ENCODE data around the gene CYYR1.
"Not testable (repeated sequence)": the region's sequence is repeated elsewhere in the genome, so short reads cannot be mapped to it uniquely, and the experiment has no call there.

CYYR1 gene

DNA sequence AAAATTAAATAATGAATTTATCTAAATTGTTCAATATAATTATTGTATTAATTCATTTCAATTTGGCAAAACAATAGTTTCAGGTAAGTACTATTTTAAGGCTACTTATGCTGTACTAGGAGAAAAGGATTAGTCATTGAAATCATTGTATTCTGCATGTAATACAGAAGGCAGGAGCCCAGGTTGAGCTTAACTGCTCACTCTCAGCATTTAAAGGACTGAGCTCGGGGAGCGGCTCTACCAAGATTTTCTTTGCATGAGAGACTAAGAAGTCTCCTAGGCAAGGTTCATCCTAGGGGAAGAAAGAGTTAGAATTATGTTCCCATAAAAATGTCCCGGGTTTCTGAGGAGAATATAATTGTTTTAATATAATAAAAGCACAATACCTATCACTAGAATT is 112.5 kb downstream of the CYYR1 start:
- Histone ChIP-seq H3K36me3 (ENCODE audit: control insufficient read depth, insufficient read depth, low read length) (no peaks in the 10 kb centered on the region), H3K4me1 (ENCODE audit: control insufficient read depth, insufficient read depth, low read length) (no peaks in the 10 kb centered on the region), H3K9me3 (ENCODE audit: control insufficient read depth, insufficient read depth, low read depth, low read length) (no peaks in the 10 kb centered on the region), H3K4me3 (ENCODE audit: low read depth, low read length) (no peak overlapping the region), H3K9ac (ENCODE audit: low read length) (no peak overlapping the region), H3K27ac (ENCODE audit: low read depth, low read length) (no peak overlapping the region), H3K27me3 (ENCODE audit: control insufficient read depth, insufficient read depth, low read length) (no peaks in the 10 kb centered on the region)

- H3K27me3 ChIP-seq (ENCODE audit: control insufficient read depth, insufficient read depth, low read length); H3K4me3 ChIP-seq (ENCODE audit: low read depth, low read length); H3K27ac ChIP-seq (ENCODE audit: low read depth, low read length); H3K9ac ChIP-seq (ENCODE audit: low read length); H3K4me1 ChIP-seq (ENCODE audit: control insufficient read depth, insufficient read depth, low read length); H3K36me3 ChIP-seq (ENCODE audit: control insufficient read depth, insufficient read depth, low read length); H3K9me3 ChIP-seq (ENCODE audit: control insufficient read depth, insufficient read depth, low read depth, low read length): not testable (repeated sequence)
These were observed 114.2 kb downstream of the CYYR1 start for GRCh38 chr21:26458854-26459253.

DNA sequence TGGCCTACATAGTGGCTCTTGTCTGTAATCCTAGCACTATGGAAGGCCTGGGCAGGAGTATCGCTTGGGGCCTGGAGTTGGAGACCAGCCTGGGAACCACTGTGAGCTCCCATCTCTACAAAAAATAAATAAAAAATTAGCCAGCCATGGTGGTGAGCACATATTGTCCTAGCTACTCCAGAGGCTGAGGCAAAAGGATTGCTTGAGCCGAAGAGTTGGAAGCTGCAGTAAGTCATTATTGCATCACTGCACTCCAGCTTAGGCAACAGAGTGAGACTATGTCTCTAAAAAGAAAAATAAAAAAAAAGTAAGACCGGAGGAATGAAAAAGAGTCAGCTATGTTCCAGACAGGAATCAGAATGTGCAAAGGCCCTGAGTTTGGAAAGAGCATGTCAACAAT is 115.3 kb downstream of the CYYR1 start:
- no peaks in the 10 kb centered on the region for H3K9me3 ChIP-seq (ENCODE audit: control insufficient read depth, insufficient read depth, low read depth, low read length)
- H3K27me3 ChIP-seq (ENCODE audit: control insufficient read depth, insufficient read depth, low read length) = no peaks in the 10 kb centered on the region
- no peaks in the 10 kb centered on the region for H3K4me1 ChIP-seq (ENCODE audit: control insufficient read depth, insufficient read depth, low read length)

DNA sequence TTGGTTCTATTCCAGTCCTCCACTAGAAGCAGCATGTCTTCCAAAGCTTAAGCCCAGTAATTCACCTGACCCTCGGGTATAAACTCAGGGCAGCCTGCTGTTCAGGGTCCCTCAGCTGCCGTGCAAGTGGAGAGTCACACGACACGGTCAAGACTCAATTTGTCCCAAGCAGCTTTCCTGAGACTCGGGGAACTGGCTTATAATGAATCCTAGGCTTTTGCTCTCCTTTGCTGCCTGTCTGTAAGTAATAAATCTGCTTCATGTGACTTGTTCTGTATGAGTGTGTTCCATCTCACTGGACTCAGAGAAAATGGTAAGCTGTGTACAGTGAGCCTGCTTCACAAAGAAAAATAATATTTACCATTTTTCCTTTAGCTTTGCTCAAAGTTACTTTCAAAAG is 119.8 kb downstream of the CYYR1 start:
- no peaks in the 10 kb centered on the region for H3K36me3 ChIP-seq (ENCODE audit: control insufficient read depth, insufficient read depth, low read length)
- no peaks in the 10 kb centered on the region for H3K27me3 ChIP-seq (ENCODE audit: control insufficient read depth, insufficient read depth, low read length)
- no peak overlapping the region for H3K4me3 ChIP-seq (ENCODE audit: low read depth, low read length)
- H3K9me3 ChIP-seq (ENCODE audit: control insufficient read depth, insufficient read depth, low read depth, low read length) = no peaks in the 10 kb centered on the region
- H3K4me1 ChIP-seq (ENCODE audit: control insufficient read depth, insufficient read depth, low read length) = no peaks in the 10 kb centered on the region
- H3K9ac ChIP-seq (ENCODE audit: low read length) = no peak overlapping the region
- no peak overlapping the region for H3K27ac ChIP-seq (ENCODE audit: low read depth, low read length)

More for the DNA sequence above, 115.3 kb downstream of the CYYR1 start:
- no peak overlapping the region for H3K27ac ChIP-seq (ENCODE audit: low read depth, low read length)
- no peak overlapping the region for H3K9ac ChIP-seq (ENCODE audit: low read length)
- no peak overlapping the region for H3K4me3 ChIP-seq (ENCODE audit: low read depth, low read length)
- no peaks in the 10 kb centered on the region for H3K36me3 ChIP-seq (ENCODE audit: control insufficient read depth, insufficient read depth, low read length)

DNA sequence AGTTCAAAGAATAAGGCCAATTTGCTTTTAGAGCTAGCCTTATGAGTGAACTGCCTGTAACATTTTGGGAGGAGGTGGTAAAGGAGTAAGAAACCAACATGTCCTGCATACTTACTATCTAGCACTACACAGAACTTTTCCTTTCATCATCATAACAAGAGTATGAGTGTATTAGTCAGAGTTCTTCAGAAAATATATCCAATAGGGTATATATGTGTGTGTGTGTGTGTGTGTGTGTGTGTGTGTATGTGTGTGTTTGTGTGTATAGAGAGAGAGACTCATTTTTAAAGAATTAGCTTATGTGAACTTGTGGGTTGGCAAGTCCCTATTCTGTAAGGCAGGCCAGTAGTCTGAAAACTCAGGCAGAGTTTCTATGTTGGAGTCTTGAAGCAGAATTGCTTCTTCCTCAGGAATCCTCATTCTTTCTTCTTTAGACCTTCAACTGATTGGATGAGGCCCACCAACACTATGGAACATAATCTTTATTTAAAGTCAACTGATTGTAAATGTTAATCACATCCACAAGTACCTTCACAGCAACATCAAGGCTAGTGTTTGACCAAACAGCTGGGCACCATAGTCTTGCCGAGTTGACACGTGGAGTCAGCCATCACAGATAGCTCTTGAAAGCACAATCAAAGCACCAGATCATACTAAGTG is 121.9 kb downstream of the CYYR1 start:
- H3K9me3 ChIP-seq (ENCODE audit: control insufficient read depth, insufficient read depth, low read depth, low read length) = no peaks in the 10 kb centered on the region
- H3K9ac ChIP-seq (ENCODE audit: low read length) = no peak overlapping the region
- H3K36me3 ChIP-seq (ENCODE audit: control insufficient read depth, insufficient read depth, low read length) = no peaks in the 10 kb centered on the region
- H3K27ac ChIP-seq (ENCODE audit: low read depth, low read length) = no peak overlapping the region
- H3K4me1 ChIP-seq (ENCODE audit: control insufficient read depth, insufficient read depth, low read length) = no peaks in the 10 kb centered on the region
- no peaks in the 10 kb centered on the region for H3K27me3 ChIP-seq (ENCODE audit: control insufficient read depth, insufficient read depth, low read length)
- H3K4me3 ChIP-seq (ENCODE audit: low read depth, low read length) = no peak overlapping the region

GRCh38 chr21:26449161-26449560 is 123.9 kb downstream of the CYYR1 start:
- no peak overlapping the region for H3K27ac ChIP-seq (ENCODE audit: low read depth, low read length)
- H3K27me3 ChIP-seq (ENCODE audit: control insufficient read depth, insufficient read depth, low read length) = no peaks in the 10 kb centered on the region
- no peaks in the 10 kb centered on the region for H3K9me3 ChIP-seq (ENCODE audit: control insufficient read depth, insufficient read depth, low read depth, low read length)
- H3K4me3 ChIP-seq (ENCODE audit: low read depth, low read length) = no peak overlapping the region
- no peaks in the 10 kb centered on the region for H3K36me3 ChIP-seq (ENCODE audit: control insufficient read depth, insufficient read depth, low read length)
- no peaks in the 10 kb centered on the region for H3K4me1 ChIP-seq (ENCODE audit: control insufficient read depth, insufficient read depth, low read length)
- H3K9ac ChIP-seq (ENCODE audit: low read length) = no peak overlapping the region

- Histone ChIP-seq H3K36me3 (ENCODE audit: control insufficient read depth, insufficient read depth, low read length) (no peaks in the 10 kb centered on the region), H3K4me3 (ENCODE audit: low read depth, low read length) (no peak overlapping the region), H3K27ac (ENCODE audit: low read depth, low read length) (no peak overlapping the region), H3K9ac (ENCODE audit: low read length) (no peak overlapping the region), H3K9me3 (ENCODE audit: control insufficient read depth, insufficient read depth, low read depth, low read length) (no peaks in the 10 kb centered on the region), H3K27me3 (ENCODE audit: control insufficient read depth, insufficient read depth, low read length) (no peaks in the 10 kb centered on the region), H3K4me1 (ENCODE audit: control insufficient read depth, insufficient read depth, low read length) (no peaks in the 10 kb centered on the region)
These were observed 124.3 kb downstream of the CYYR1 start for GRCh38 chr21:26448751-26449150.

DNA sequence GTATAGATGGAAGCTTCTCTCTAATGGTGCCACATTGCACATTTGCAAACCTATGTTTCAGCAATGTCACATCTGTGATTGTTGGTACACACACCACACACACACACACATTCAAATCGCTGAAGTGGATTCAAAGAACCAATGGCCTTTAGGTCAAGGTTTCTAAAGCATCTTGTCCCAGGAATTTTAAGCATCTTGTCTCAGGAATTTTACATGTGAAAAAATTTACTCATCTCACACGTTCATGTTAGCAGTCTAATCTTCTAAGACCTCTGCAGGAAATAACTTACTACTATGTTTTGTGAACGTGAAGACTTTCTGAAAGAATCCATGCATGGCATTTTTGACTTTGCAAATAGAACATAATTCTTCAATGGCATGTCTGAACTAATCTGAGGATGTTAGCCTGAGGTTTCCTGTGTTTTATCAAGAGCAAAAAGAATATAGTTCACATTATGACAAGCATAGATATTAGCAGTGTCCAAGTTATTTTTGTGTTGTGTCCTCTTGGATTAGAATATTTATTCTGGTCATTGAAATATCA is 125.1 kb downstream of the CYYR1 start:
- no peaks in the 10 kb centered on the region for H3K4me1 ChIP-seq (ENCODE audit: control insufficient read depth, insufficient read depth, low read length)
- H3K36me3 ChIP-seq (ENCODE audit: control insufficient read depth, insufficient read depth, low read length) = no peaks in the 10 kb centered on the region
- H3K4me3 ChIP-seq (ENCODE audit: low read depth, low read length) = no peak overlapping the region
- no peak overlapping the region for H3K27ac ChIP-seq (ENCODE audit: low read depth, low read length)
- no peaks in the 10 kb centered on the region for H3K9me3 ChIP-seq (ENCODE audit: control insufficient read depth, insufficient read depth, low read depth, low read length)
- no peaks in the 10 kb centered on the region for H3K27me3 ChIP-seq (ENCODE audit: control insufficient read depth, insufficient read depth, low read length)
- H3K9ac ChIP-seq (ENCODE audit: low read length) = no peak overlapping the region

DNA sequence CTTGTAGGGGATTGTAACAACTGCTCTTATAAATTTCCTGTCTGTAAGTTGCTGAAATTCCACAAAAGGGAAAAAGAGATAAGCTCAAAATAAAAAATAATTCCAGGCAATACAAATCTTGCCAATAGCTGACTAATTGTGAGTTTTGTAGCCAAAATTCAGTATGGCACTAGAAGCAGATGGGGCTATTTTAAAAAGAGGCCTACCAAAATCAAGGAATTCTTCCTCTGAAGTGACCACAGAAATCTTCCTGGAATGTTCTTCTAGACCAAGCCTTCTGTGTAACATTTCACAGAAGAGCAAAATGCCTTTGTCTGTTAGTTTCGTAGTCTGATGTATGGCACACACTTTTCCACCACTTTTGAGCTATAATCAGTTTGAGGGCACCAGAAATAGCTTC is 127.6 kb downstream of the CYYR1 start:
- H3K4me1 ChIP-seq (ENCODE audit: control insufficient read depth, insufficient read depth, low read length) = no peaks in the 10 kb centered on the region
- H3K9ac ChIP-seq (ENCODE audit: low read length) = no peak overlapping the region
- no peak overlapping the region for H3K27ac ChIP-seq (ENCODE audit: low read depth, low read length)

DNA sequence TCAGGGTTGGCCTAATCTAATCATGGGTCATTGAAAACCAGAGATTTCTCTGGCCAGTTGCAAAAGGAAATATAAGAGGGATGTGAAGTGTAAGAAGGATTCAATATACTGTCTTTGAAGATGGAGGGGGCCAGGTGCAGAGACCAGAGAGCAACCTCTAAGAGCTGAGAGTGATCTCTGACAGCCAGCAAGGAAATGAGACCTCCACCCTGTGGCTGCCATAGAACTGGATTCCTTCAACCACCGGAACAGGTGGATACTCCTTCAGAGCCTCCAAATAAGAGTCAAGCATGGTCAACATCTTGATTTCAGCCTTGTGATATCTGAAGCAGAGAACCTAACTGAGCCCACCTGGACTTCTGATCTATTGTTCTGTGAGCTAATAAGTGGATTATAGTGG is 128.4 kb downstream of the CYYR1 start:
- Histone ChIP-seq H3K4me3 (ENCODE audit: low read depth, low read length) (no peak overlapping the region), H3K27me3 (ENCODE audit: control insufficient read depth, insufficient read depth, low read length) (no peaks in the 10 kb centered on the region), H3K9me3 (ENCODE audit: control insufficient read depth, insufficient read depth, low read depth, low read length) (peaks cover 9% of the 10 kb centered on the region; the same call in 1 of the 2 replicates), H3K9ac (ENCODE audit: low read length) (no peak overlapping the region), H3K27ac (ENCODE audit: low read depth, low read length) (no peak overlapping the region), H3K4me1 (ENCODE audit: control insufficient read depth, insufficient read depth, low read length) (no peaks in the 10 kb centered on the region), H3K36me3 (ENCODE audit: control insufficient read depth, insufficient read depth, low read length) (no peaks in the 10 kb centered on the region)

More for the DNA sequence above, 127.6 kb downstream of the CYYR1 start:
- no peak overlapping the region for H3K4me3 ChIP-seq (ENCODE audit: low read depth, low read length)
- no peaks in the 10 kb centered on the region for H3K27me3 ChIP-seq (ENCODE audit: control insufficient read depth, insufficient read depth, low read length)
- H3K36me3 ChIP-seq (ENCODE audit: control insufficient read depth, insufficient read depth, low read length) = no peaks in the 10 kb centered on the region
- H3K9me3 ChIP-seq (ENCODE audit: control insufficient read depth, insufficient read depth, low read depth, low read length) = peaks cover 8% of the 10 kb centered on the region; the same call in 1 of the 2 replicates

DNA sequence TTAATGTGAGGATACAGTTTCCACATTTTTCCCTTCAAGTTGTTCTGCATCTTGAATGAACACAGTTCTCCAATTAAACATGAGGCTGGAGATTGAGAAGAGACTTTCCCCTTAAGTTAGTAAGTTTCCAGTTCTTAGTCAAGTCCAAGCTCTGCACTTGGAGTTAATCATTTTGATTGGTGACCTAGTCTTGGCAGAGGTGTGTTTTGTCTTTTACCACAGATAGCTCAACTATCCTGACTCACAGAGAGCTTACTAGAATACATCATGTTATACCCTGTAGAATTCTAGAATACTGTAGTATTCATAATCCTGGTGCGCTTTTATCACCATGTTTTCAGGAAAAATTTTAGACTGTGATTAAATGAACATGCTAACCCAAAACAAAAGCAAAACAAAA is 129.2 kb downstream of the CYYR1 start:
- Histone ChIP-seq H3K4me3 (ENCODE audit: low read depth, low read length) (no peak overlapping the region), H3K27me3 (ENCODE audit: control insufficient read depth, insufficient read depth, low read length) (no peaks in the 10 kb centered on the region), H3K9ac (ENCODE audit: low read length) (no peak overlapping the region), H3K4me1 (ENCODE audit: control insufficient read depth, insufficient read depth, low read length) (no peaks in the 10 kb centered on the region), H3K27ac (ENCODE audit: low read depth, low read length) (no peak overlapping the region), H3K9me3 (ENCODE audit: control insufficient read depth, insufficient read depth, low read depth, low read length) (peaks cover 9% of the 10 kb centered on the region; the same call in 1 of the 2 replicates), H3K36me3 (ENCODE audit: control insufficient read depth, insufficient read depth, low read length) (no peaks in the 10 kb centered on the region)
